GM23248 (cell line): ENCODE measurements around the gene ACVRL1. TPM values are rescaled to one million over a fixed set of nuclear protein-coding genes. Genes with fewer than 3 reads are reported as not detected.

Experiments
- DNase-seq: peaks from one replicate; pipeline ENCODE4 v3.0.0-alpha.2; 2015
- H2AFZ ChIP-seq: fragments of 200-600 bp; sonication (generic); 2 replicates; pipeline ENCODE4 v1.6.1; 2016; ENCODE audit warnings: antibody characterized with exemption
- H3F3A ChIP-seq: fragments of 200-600 bp; sonication (generic); 2 replicates; pipeline ENCODE4 v1.6.1; 2016; ENCODE audit warnings: mild to moderate bottlenecking, antibody characterized with exemption, mixed run types; ENCODE audit not compliant: insufficient read depth
- H3K27ac ChIP-seq: fragments of 200-600 bp; sonication (generic); 2 replicates; pipeline ENCODE4 v1.5.1; 2016; ENCODE audit warnings: mild to moderate bottlenecking
- H3K27me3 ChIP-seq: fragments of 200-600 bp; sonication (generic); replicated peaks from 2 replicates; pipeline ENCODE4 v1.6.1; 2016; ENCODE audit warnings: mild to moderate bottlenecking; ENCODE audit not compliant: insufficient read depth
- H3K36me3 ChIP-seq: fragments of 200-600 bp; sonication (generic); 2 replicates; pipeline ENCODE4 v1.6.1; 2016; ENCODE audit warnings: low read depth, mild to moderate bottlenecking
- H3K4me1 ChIP-seq: fragments of 200-600 bp; sonication (generic); 2 replicates; pipeline ENCODE4 v1.6.1; 2016; ENCODE audit warnings: mild to moderate bottlenecking; ENCODE audit not compliant: insufficient read depth
- H3K4me2 ChIP-seq: fragments of 200-600 bp; sonication (generic); one replicate; pipeline ENCODE4 v1.6.1; 2016; ENCODE audit warnings: mild to moderate bottlenecking; ENCODE audit not compliant: unreplicated experiment
- H3K4me3 ChIP-seq: fragments of 200-600 bp; sonication (generic); 2 replicates; pipeline ENCODE4 v1.5.1; 2016; ENCODE audit warnings: mild to moderate bottlenecking
- H3K79me2 ChIP-seq: fragments of 200-600 bp; sonication (generic); 2 replicates; pipeline ENCODE4 v1.6.1; 2016; ENCODE audit warnings: mild to moderate bottlenecking; ENCODE audit not compliant: insufficient read depth
- H3K9ac ChIP-seq: fragments of 200-600 bp; sonication (generic); 2 replicates; pipeline ENCODE4 v1.6.1; 2016; ENCODE audit warnings: mild to moderate bottlenecking
- H3K9me2 ChIP-seq: fragments of 200-600 bp; sonication (generic); 2 replicates; pipeline ENCODE4 v1.6.1; 2016; ENCODE audit warnings: mixed run types, mild to moderate bottlenecking, moderate library complexity; ENCODE audit not compliant: insufficient read depth
- H3K9me3 ChIP-seq: fragments of 200-600 bp; sonication (generic); one replicate; pipeline ENCODE4 v1.6.1; 2017; ENCODE audit warnings: low read depth
- H4K20me1 ChIP-seq: fragments of 200-600 bp; sonication (generic); 2 replicates; pipeline ENCODE4 v1.6.0; 2016; ENCODE audit not compliant: insufficient read depth
- EZH2 ChIP-seq: fragments of 200-600 bp; sonication (generic); IDR thresholded peaks from 2 replicates; pipeline ENCODE4 v1.6.1; 2018; ENCODE audit warnings: antibody characterized with exemption, mild to moderate bottlenecking; ENCODE audit not compliant: insufficient read depth, poor library complexity, severe bottlenecking
- EZH2phosphoT487 ChIP-seq: fragments of 200-600 bp; sonication (generic); IDR thresholded peaks from 2 replicates; pipeline ENCODE4 v1.6.1; 2018; ENCODE audit warnings: antibody characterized with exemption, moderate library complexity, mild to moderate bottlenecking, low read depth; ENCODE audit not compliant: insufficient read depth
- WGBS, 2 experiments: methylation state at CpG; one replicate each; pipeline ENCODE4 v1.1.6; 2015 to 2017; ENCODE audit warnings: low lambda C conversion rate in 2 of 2, low coverage in 1 of 2; ENCODE audit errors: missing lambda C conversion rate in 2 of 2; 5-methylcytosine and 5-hydroxymethylcytosine counted together
- in situ Hi-C: fragments of 300-500 bp; cut with MboI; formaldehyde crosslinking; loops from 2 replicates; pipeline ENCODE4 v1.15.0; 2020
- polyA plus RNA-seq: library from polyadenylated mRNA; unstranded; fragments of >200 nt; fragmentation: Nextera tagmentation; extraction: Ambion mirVana; gene quantifications from 2 replicates; pipeline ENCODE4 v1.2.1, GENCODE V29; 2016
- total RNA-seq: library from RNA; depleted of rRNA; stranded (reverse); fragments of >200 nt; shearing (Covaris generic); gene quantifications from 2 replicates; pipeline ENCODE4 v1.2.3, GENCODE V29; 2014

ACVRL1 gene
- total and polyA plus RNA-seq, 2 experiments from 2014 or later = 19.1 to 114 TPM

- Histone ChIP-seq H2AFZ (no peak overlapping the region), H3K9me2 (no peaks in the 10 kb centered on the region), H3K4me2 (no peak overlapping the region), H4K20me1 (no peaks in the 10 kb centered on the region), H3K79me2 (no peaks in the 10 kb centered on the region), H3K4me1 (peaks cover 44% of the 10 kb centered on the region), H3K9me3 (no peaks in the 10 kb centered on the region), H3F3A (peaks cover 26% of the 10 kb centered on the region), H3K27ac (no peak overlapping the region), H3K27me3 (no peaks in the 10 kb centered on the region), H3K36me3 (no peaks in the 10 kb centered on the region), H3K9ac (no peak overlapping the region), H3K4me3 (no peak overlapping the region)
- WGBS, 2 experiments = 94% methylated on average over 11 of the region's 11 CpGs
- in situ Hi-C loops = no loop called here
- no peak for DNase-seq
- TF ChIP-seq EZH2 (no peak), EZH2phosphoT487 (no peak)
These were observed 5.4 kb upstream of the ACVRL1 start for GRCh38 chr12:51901881-51902280.

GRCh38 chr12:51904951-51905470, 2.3 kb upstream of the ACVRL1 start:
- Histone ChIP-seq H3K79me2 (peaks cover 25% of the 10 kb centered on the region), H4K20me1 (no peaks in the 10 kb centered on the region), H3K9me2 (no peaks in the 10 kb centered on the region), H3K9me3 (no peaks in the 10 kb centered on the region), H3K27ac (peak overlapping the region; percentile 97), H3K36me3 (no peaks in the 10 kb centered on the region), H2AFZ (peak overlapping the region; percentile 70), H3K27me3 (no peaks in the 10 kb centered on the region), H3K4me3 (peak overlapping the region; percentile 58), H3F3A (peaks cover 32% of the 10 kb centered on the region), H3K9ac (peak overlapping the region; percentile 83), H3K4me1 (peaks cover 43% of the 10 kb centered on the region), H3K4me2 (peak overlapping the region; percentile 84)
- no peak for TF ChIP-seq EZH2phosphoT487
- TF ChIP-seq EZH2 = no peak
- peak; percentile 91 for DNase-seq
- in situ Hi-C loops = no loop called here

GRCh38 chr12:51905471-51906429, 1.6 kb upstream of the ACVRL1 start:
- in situ Hi-C loops = no loop called here
- no peaks in the 10 kb centered on the region for H3K9me2 ChIP-seq
- H3K4me2 ChIP-seq = peak overlapping the region; percentile 84
- no peaks in the 10 kb centered on the region for H3K36me3 ChIP-seq
- H3K9me3 ChIP-seq = no peaks in the 10 kb centered on the region
- H3K27me3 ChIP-seq = no peaks in the 10 kb centered on the region
- DNase-seq = peak; percentile 91
- H3K27ac ChIP-seq = peak overlapping the region; percentile 97
- peak overlapping the region; percentile 83 for H3K9ac ChIP-seq
- H3K79me2 ChIP-seq = peaks cover 30% of the 10 kb centered on the region
- no peak for TF ChIP-seq EZH2phosphoT487
- no peak for TF ChIP-seq EZH2
- H2AFZ ChIP-seq = peak overlapping the region; percentile 84
- H3F3A ChIP-seq = peaks cover 32% of the 10 kb centered on the region
- peak overlapping the region; percentile 82 for H3K4me3 ChIP-seq
- WGBS, 2 experiments = 2 to 3% methylated on average over 18 of the region's 18 CpGs
- H4K20me1 ChIP-seq = no peaks in the 10 kb centered on the region
- peaks cover 50% of the 10 kb centered on the region for H3K4me1 ChIP-seq

- Histone ChIP-seq H3K79me2 (peaks cover 38% of the 10 kb centered on the region), H3K9me3 (no peaks in the 10 kb centered on the region), H3K4me1 (peaks cover 55% of the 10 kb centered on the region), H3K4me2 (peak overlapping the region; percentile 84), H2AFZ (peak overlapping the region; percentile 84), H3K27ac (peak overlapping the region; percentile 97), H3F3A (peaks cover 32% of the 10 kb centered on the region), H3K9ac (peak overlapping the region; percentile 83), H3K9me2 (no peaks in the 10 kb centered on the region), H3K4me3 (peak overlapping the region; percentile 82), H3K27me3 (no peaks in the 10 kb centered on the region), H3K36me3 (no peaks in the 10 kb centered on the region), H4K20me1 (no peaks in the 10 kb centered on the region)
- WGBS, 2 experiments = 9 to 18% methylated on average over 8 to 23 of the region's 23 CpGs
- no peak for DNase-seq
- in situ Hi-C loops = no loop called here
- TF ChIP-seq EZH2 (no peak), EZH2phosphoT487 (no peak)
These were observed 748 bp upstream of the ACVRL1 start for GRCh38 chr12:51906430-51907082.
